NCI-H1694 (cell line): ENCODE data around the gene KRI1.
"Not testable (repeated sequence)": the region's sequence is repeated elsewhere in the genome, so short reads cannot be mapped to it uniquely, and the experiment has no call there.

Source experiments
- DNase-seq: peaks from one replicate; lab custom pipeline; 2025; lab: John Stamatoyannopoulos, UW

The KRI1 gene

GRCh38 chr19:10549733-10550132, 16.1 kb downstream of the KRI1 start:
- DNase-seq, result no peak

DNA sequence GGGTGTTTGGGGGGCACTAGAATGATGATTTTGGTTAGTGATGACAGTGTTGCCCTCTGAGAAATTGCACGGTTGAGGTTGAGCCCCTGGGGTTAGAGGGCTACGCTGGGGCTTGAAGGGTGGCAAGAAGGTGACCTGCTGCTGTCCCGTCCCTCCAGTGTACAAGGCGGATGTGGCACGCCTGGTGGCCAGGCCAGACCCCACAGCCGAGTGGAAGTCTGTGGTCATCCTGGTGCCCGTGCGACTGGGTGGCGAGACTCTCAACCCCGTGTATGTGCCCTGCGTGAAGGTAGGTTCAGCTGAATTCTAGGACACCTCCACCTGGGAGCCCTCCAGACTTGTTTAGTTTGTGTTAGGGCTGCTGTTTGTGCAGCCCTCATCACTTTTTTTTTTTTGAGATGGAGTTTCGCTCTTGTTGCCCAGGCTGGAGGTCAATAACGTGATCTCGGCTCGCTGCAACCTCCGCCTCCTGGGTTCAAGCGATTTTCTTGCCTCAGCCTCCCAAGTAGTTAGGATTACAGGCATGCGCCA, 17.0 kb downstream of the KRI1 start:
- DNase-seq, result no peak

DNA sequence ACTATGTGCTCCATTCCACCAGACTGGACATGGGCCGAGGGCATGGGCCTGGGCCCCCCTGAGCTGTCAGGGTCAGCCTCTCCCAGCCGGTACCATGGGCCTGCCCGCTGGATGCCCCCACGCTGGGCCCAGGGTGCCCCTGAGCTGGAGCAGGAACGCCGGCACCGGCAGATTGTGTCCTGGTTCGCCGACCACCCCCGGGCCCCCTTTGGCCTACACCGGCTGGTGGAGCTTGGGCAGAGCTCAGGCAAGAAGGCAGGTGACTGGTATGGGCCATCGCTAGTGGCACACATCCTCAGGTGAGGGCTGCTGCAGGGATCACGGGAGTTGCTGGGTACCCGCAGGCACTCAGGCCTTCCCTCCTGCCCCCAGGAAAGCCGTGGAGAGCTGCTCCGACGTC, 19.0 kb downstream of the KRI1 start:
- no peak for DNase-seq

- DNase-seq, result no peak
Measured at GRCh38 chr19:10544753-10545251, 21.0 kb downstream of the KRI1 start.

DNA sequence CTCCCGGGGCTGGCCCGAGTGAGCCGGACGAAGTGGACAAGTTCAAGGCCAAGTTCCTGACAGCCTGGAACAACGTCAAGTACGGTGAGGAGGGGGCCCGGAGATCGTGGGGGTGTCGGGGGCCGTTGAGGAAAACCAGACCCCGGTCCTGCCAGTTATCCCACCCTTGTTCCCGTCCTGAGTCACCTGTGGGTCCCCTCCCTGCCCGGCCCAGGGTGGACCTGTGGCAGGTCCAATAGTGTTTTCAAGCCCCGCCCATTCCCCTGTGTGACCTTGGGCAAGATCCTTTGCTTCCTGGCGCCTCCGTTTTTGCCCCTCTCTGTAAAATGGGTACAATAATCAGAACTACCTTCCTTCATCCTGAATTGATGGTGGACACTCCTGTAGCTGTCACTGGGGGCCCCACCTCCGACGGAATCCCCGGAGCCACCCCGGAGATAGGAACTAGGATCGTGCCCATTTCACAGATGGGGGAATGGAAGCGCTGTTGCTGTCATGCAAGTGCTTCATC, 21.5 kb downstream of the KRI1 start:
- DNase-seq, result no peak

DNA sequence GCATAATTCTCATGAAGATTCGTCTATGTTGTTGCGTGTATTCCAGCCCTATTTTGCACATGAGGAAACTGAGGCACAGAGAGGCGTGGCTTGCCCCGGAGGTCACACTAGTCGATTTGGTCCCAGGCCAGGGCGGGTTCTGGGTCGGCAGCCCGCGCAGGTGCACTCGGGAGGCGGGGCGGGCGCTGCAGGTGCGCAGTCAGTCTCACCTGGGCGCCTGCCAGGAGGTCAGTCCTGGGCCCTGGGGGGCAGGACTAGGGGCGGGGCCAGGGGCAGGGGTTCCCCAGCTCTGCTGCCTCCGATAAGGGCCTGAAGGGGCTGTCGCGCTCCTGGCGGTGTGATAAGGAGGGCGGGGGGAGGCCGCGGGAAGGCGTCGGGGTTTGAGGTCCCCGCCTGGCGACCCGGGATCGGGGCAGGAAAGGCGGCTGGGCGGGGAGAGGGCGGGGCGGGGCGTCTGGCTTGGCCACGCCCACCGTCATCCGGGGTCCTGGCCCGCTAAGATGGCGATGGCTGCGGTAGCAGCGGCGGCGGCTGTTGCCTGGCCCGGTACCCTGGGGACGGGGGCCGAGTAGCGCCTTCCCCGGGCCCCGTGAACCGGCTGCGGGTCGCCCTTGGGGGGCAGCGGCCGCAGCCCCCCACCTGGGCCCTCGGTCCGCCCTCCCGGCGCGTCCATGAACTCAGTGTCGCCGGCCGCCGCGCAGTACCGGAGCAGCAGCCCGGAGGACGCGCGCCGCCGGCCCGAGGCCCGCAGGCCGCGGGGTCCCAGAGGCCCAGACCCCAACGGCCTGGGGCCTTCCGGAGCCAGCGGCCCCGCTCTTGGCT, 22.2 kb downstream of the KRI1 start, which contains the start of gene ATG4D:
TSS of gene ATG4D (plus strand) at position 485 of the 822 bp plus-strand sequence. CDS start at position 672, 187 bp downstream.
- DNase-seq, result peak; percentile 44

GRCh38 chr19:10543059-10543419, 22.8 kb downstream of the KRI1 start:
- no peak for DNase-seq

- not testable (repeated sequence) for DNase-seq
Measured at GRCh38 chr19:10539016-10539415, 26.8 kb downstream of the KRI1 start.

DNA sequence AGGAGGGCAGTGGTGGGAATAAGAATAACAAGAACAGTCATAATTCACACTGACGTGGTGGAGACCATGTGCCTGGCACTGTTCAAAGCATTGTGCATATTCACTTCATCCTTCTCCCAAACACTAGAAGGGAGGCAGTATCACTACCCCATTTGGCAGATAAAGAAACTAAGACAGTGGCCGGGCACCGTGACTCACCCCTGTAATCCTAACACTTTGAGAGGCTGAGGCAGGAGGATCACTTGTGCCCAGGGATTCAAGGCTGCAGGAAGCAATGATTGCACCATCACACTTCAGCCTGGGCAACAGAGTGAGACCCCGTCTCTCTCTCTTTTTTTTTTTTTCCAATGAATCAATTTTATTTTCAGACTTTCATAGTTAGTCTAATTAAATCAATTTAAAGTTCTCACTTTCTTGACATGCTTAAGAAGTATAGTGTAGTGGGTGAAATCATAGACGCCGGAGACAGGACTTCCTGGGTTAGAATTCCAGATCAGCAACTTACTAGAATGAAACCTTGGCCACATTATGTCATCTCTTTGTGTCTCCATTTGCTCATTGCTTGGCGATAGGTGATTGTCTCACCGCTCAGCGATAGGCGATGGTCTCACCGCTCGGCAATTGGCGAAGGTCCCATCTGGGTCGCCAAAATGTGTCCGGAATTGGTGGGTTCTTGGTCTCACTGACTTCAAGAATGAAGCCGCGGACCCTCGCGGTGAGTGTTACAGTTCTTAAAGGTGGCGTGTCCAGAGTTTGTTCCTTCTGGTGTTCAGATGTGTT, 27.4 kb downstream of the KRI1 start:
- no peak for DNase-seq

DNA sequence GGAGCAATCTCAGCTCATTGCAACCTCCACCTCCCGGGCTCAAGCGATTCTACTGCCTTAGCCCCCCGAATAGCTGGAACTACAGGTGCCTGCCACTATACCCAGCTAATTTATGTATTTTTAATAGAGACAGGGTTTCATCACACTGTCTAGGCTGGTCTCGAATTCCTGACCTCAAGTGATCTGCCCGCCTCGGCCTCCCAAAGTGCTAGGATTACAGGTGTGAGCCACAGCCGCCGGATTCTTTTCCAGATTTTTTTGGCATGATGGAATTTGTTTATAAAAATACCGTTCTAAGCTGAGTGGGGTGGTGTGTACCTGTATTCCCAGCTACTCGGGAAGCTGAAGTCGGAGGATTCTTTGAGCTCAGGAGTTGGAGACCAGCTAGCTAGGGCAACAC, 28.1 kb downstream of the KRI1 start:
- no peak for DNase-seq

- DNase-seq, result no peak
Measured at GRCh38 chr19:10535613-10536012, 30.2 kb downstream of the KRI1 start.

DNA sequence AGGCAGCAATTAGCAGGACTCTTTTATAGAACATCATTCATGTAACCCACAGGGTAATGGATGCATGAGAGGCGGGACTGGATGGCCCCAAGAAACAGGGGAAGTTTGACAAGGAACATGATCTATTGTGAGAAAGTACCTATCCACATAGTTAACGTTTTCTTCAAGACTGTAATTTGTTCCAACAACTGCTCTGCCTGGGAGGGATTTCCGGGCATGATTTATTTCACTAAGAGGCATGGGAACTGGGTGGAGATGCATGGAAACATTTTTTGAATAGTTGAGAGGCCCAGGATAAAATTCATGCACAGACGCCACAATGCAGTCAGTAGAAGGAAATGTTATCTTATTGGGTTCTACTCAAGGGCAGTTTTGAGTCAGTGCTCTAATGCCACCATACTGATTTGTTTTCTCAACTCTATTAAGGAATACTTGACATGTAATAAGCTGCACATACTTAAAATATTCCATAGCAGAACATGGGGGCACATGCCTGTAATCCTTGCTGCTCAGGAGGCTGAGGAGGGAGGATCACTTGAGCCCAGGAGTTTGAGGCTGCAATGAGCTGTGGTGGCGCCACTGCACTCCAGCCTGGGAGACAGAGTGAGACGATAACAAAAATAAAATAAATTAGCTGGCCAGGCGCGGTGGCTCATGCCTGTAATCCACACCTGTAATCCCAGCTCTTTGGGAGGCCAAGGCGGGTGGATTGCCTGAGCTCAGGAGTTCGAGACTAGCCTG, 32.0 kb downstream of the KRI1 start:
- DNase-seq, result no peak

DNA sequence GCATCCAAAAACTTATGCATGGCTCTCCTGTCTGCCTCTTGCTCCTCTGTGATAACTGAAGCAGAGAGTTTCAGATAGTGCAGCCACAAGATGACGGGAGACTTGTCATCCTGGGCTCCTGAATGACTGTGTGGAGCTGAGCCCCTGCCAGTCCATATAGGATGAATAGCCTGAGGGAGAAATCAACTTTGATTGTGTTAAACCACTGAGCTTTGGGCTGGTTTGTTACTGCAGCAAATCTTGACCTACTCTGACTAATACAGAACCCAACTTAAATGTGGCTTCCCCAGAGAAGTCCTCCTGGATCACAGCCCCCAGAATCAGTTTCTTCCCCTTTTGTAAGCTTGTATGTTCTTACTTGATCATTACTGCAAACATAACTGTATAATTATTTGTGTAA, 33.4 kb downstream of the KRI1 start:
- no peak for DNase-seq

DNA sequence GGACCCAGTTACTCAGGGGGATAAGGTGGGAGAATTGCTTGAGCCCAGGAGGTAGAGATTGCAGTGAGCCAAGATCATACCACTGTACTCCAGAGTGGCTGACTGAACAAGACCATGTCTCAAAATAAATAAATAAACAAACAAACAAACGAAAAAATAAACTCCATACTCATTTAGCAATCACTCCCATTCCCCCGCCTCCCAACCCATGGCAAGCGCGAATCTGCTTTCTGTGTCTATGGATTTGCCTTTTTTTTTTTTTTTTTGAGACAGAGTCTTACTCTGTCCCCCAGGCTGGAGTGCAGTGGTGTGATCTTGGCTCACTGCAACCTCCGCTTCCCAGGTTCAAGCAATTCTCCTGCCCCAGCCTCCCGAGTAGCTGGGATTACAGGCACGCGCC, 38.9 kb downstream of the KRI1 start:
- DNase-seq, result not testable (repeated sequence)

DNA sequence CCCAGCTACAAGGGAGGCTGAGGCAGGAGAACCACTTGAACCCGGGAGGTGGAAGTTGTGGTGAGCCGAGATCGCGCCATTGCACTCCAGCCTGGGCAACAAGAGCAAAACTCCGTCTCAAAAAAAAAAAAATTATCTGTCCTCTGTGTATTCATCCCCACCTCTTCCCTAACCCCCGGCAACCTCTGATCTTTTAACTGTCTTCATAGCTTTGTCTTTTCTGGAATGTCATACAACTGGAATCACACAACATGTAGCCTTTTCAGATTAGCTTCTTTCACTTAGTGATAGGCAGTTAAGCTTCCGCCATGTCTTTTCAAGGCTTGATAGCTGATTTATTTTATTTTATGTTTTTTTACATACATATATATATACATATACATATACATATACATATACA, 40.2 kb downstream of the KRI1 start:
- no peak for DNase-seq

- no peak for DNase-seq
Measured at GRCh38 chr19:10523135-10523636, 42.6 kb downstream of the KRI1 start.

DNA sequence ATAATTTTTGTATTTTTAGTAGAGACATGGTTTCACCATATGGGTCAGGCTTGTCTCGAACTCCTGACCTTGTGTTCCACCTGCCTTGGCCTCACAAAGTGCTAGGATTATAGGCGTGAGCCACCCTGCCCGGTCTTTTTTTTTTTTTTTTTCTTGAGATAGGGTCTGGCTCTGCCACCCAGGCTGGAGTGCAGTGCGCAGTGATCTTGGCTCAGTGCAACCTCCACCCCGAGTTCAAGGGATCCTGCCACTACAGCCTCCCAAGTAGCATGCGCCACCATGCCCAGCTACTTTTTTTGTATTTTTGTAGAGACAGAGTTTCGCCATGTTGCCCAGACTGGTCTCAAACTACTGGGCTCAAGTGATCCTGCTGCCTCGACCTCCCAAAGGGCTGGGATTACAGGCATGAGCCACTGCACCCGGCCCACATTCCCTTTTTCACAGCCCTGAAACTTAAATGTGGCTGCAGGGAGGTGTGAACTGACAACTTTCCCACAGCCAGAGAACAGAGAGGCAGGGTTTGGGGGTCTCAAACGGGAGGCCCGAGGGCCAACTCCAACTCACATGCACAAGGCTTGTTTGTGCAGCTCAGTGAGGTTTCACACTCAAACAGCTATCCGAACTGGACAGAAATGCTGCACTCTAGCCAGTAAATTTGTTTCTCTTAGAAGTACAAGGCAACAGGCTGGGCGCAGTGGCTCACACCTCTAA, 44.2 kb downstream of the KRI1 start:
- DNase-seq, result no peak

- DNase-seq, result no peak
Measured at GRCh38 chr19:10520652-10521318, 45.0 kb downstream of the KRI1 start.

DNA sequence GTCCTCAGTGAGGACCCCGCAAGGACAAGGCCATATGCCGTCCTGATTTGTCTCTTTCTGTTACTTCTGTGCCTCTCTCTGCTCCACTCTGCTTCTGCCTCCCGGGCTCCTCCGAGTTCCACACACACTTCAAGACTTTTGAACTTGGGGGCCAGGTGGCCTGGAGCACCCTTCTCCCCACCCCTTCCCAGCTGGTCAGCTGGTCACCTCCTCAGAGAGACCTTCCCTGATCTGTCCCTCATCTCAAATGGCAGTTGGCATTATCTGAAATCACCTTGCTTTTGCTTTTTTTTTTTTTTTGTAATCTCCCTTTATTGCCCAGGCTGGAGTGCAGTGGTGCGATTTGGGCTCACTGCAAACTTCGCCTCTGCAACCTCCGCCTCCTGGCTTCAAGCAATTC, 46.4 kb downstream of the KRI1 start:
- no peak for DNase-seq
